GM18907 (cell line): ENCODE results near the gene DQX1.

ENCODE experiments used
- ATAC-seq: cut with Tn5 transposase; IDR thresholded peaks from one replicate; pipeline ENCODE4 v1.9.1; 2021; ENCODE audit warnings: mild to moderate bottlenecking, moderate library complexity; ENCODE audit not compliant: unreplicated experiment

DQX1 gene

DNA sequence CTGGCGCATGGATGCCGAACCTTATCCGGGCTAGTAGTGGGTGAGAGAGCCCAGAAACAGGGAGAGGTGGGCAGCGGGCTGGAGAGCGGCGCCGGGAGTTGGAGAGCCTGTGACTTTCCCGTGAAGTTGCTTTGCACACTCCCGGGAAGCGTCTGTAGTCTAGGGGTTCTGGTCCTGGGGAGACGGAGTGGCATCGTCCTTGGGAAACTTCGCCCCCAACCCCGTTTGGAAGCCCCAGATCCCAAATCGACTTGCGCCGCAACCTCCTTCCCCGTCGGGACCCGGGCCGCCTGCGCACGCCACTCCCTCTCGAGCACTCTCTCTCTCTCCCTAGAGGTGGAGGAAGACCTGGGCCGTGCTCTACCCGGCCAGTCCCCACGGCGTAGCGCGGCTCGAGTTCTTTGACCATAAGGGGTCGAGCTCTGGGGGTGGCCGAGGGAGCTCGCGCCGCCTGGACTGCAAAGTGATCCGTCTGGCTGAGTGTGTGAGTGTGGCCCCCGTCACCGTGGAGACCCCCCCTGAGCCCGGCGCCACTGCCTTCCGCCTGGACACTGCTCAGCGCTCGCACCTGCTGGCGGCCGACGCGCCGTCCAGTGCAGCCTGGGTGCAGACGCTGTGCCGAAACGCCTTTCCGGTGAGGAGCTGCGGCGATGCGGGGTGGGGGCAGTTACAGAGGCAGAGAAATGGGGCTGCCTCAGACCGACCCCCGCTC is 28.9 kb upstream of the DQX1 start:
- ATAC-seq, result peak; percentile 43

GRCh38 chr2:74553892-74554819 is 28.1 kb upstream of the DQX1 start, which contains the start of the genes DOK1 and LOXL3:
TSS of gene DOK1 (plus strand) at chr2:74554720. CDS start at chr2:74554755, 35 bp downstream.
TSS of gene LOXL3 (minus strand) at chr2:74553942. CDS start at chr2:74552634, 1,308 bp downstream.
- peak; percentile 61 for ATAC-seq

GRCh38 chr2:74552914-74553811 is 27.1 kb upstream of the DQX1 start:
- ATAC-seq, result peak; percentile 25

DNA sequence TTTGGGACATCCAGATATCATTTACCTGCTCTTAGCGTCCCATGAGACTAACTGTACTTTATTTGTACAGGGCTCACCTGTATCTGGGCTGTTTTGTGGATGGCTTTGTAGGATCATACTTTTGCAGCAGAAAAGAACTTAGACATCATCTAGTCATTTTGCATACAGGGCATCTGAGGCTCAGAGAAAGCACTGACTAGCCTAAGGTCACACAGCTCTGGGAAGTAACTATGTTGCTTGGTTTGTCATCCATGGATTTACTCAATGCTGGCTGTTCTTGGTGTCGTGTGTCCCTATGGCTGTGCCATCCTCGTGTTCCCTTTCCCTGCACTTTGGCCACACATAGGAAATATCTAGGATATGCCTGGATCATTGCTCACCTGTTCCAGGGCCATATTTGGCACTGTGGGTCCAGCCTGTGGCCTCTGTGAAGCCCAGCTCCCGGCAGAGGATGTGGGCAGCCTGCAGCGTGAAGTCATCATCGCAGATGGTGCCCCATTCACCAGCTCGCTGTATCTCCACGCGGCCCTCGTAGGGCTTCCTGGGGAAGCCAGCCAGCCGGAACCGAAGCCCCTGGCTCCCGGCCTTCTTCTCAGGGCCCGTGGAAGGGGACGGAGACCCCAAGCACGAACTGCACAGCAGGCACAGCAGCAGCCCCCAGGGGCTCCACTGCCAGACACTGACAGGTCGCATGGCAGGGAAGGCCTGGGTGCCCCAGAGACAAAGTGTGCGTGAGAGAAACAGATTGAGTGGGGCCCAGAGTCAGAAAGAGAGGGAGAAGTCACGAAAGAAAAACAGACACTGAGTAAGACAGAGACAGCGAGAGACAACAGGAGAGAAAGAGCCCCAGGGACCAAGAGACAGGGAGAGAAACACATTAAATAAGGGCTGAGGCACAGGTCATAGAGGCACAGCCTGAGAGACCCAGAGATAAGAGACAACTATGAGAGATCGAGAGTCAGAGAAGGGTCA is 26.2 kb upstream of the DQX1 start:
- peak; percentile 25 for ATAC-seq

DNA sequence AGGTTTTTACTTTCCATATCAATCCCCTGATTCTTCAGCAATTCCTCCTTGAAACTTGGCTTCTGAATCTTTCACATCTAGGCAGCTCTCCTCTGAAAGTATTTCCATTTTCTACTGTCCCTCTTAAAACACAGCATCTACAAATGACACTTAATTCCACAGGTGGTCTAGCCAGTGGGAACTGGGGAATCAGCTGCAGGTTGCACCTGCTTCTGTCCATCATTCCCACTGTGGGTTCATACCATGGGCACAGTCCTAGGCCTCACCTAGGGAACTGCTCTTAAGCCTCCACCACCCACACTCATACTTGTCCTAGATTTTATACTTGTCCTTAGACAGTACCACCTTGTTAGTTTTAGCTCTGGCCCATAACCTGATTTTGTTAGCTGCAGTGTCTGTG is 25.5 kb upstream of the DQX1 start:
- no peak for ATAC-seq

DNA sequence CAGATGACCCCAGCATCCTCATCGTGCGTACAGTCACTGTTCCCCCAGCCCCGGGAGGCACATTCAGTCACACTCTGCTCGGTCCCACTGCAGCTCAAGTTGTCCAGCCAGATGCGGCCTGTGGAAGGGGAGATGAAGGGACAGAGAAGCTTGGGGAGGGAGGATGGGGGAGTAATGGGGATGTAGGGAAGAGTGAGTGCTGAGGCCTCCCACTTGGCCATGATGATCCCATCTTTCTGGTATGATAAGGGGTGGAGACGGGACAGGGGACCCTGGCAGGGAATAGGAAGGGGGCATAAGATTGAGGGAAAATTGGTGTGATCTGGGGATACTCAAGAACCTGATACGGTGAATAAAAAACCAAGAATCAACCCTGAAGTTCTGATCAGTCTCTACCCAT is 24.2 kb upstream of the DQX1 start:
- ATAC-seq, result no peak

- no peak for ATAC-seq
Observed at GRCh38 chr2:74548900-74549826, 23.1 kb upstream of the DQX1 start.

DNA sequence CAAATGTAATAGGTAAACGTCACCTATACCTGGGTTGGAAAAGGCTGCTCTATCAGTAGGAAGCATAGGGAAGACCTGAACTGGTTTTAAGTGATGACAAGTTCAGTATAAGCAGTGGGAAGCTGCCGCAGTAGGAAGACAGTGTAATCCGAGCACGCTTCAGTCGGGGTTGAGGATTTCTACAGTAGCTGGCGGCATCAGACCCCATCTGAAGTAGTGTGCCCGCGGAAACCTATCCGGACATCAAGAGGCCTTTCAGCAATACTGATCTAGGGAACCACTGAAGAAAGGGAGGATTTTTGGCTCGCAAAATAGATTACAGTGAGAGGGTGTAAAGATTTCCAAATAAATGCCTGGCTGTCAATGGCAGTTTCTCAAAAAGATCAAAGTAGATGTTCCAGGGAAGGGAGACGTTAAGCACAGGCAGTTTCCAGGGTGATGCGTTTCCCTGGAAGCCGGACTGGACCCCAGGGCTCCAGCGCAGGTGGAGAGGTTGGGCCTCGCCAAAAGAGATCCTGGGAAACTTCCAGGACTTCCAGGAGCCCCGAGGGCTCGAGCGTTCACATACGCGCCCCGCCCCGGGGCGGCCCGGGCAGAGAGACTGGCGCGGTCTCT is 22.4 kb upstream of the DQX1 start:
- ATAC-seq, result no peak

- no peak for ATAC-seq
Observed at GRCh38 chr2:74546004-74546403, 20.0 kb upstream of the DQX1 start.

DNA sequence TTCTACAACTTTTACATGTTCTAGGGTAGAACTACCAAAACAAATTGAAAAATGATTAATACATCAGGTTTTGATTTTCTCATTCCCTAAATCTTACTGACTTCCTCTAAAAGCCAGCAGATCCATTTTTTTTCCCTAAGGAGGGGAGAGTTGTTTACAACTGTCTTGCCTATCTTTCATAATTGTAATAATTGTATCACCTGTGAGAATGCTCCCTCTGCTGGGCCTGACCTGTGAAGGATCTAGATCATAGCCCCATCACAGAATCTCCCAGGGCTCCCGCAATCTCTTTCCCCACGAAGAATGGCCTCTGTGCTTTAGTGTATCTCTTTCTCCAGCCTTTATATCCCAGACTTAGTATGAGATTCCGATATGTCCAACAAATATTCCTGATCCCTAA is 18.6 kb upstream of the DQX1 start:
- no peak for ATAC-seq

- no peak for ATAC-seq
Observed at GRCh38 chr2:74542978-74543377, 16.9 kb upstream of the DQX1 start.

DNA sequence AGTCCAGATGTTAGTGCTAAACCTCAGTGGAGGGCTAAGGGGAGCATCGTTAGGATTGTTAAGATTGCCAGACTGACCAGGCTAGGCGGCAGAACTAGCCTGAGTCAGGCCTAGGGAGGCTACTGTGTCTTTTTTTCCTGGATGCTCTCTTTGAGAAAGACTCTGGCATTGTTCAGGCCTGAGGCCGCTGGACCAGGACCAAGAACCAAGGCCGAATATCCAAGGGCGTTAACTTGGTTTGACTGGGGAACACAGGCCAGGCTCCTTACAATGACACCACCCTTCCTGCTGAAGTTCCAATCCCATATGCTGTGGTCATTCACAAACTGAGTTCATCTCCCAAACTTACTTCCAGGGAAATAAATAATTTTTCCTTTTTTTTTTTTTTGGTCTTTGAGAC is 14.3 kb upstream of the DQX1 start:
- no peak for ATAC-seq

DNA sequence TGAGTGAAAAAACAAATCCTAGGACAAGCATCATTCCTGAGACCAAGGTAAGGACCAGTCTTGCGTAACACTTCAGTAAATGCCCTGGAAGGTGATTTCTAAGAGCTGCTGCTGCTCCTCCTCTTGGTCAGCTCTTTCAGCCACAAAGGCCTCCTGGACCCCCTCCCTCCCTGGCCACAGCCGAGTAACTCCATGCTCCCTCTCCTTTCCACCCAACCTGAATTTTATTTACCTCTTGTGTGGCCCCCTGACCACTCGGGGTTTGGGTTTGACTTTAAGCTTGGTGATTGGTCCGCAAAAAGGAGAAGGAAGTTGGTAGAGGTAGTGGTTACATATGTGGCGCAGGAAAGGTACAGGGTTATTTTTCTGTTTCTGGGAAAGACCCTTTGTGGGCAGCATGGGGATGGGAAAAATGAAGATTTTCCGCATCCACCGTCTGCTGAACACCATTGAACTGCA is 12.9 kb upstream of the DQX1 start:
- peak; percentile 58 for ATAC-seq

DNA sequence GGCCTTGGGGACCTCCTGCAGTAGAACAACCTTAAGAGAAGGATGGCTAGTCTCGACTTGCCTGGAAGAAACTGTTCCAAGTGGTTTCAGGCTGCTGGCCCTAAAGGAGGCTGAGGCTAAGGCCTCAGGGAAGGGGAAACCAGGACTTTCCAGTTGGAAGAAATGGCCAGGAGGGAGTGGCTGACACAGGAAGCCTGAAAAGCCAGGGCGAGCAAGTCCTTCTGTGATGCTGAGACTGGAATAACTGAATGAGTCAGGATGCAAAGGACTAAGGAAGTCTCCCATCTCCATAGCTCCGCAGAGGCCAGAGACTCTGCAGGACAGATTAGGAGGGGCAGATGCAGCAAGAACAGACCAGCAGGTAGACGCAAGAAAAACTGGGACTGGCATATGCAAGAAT is 11.1 kb upstream of the DQX1 start:
- no peak for ATAC-seq

DNA sequence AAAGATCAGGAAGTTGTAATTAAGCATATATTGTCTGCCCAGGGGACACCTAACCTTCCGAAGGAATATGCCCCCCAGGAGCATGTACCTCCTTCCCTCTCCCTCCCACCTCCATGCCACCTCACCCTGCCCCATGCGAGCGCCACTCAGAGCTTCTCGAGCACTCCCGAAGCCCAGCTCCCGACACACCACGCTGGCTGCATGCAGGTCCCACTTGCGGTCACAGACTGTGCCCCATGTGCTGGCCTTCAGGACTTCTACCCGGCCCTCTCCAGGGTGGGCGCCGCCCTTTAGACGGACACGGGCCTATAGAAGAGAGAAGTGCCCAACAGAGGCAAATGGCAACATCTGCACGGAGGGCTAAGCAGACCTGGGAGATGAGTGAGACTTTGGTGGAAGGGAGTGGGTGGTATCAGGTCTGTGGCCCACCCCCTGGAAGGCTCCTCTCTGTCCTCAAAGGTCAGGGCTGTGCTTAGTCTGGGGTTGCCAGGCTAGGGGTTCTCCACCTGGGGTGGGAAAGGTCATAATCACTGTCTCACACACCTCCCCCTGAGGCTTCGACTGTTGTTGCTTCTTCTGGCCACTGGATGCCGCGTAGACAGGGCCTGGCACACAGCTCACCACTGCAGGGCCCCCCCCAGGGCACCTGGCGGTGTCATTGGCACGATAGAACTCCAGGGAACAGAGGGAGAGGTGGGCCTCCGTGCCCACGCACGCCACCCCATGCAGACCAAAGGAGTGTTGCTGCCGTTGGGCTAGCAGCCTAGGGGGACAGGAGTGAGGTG is 10.3 kb upstream of the DQX1 start:
- ATAC-seq, result no peak

- ATAC-seq, result no peak
Observed at GRCh38 chr2:74535440-74535965, 9.5 kb upstream of the DQX1 start.

DNA sequence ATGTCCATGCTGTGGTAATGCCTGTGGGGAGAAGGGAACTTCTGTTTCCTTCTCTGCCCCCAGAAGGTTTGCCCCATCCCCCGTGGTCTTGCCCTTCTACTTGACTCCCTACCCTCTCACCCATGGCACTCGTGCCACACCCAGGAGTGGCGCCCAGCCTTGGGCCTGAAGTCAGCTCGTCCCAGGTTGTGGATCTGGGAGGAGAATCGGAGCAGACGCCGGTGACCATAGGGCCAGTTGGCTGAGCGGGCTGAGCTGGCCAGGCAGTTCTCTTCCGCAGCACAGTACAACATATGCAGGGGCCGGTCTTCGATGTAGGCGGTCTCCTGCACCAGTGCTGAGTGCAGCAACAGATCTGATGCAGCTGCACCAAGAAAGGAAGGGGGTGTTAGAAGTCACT is 8.4 kb upstream of the DQX1 start:
- no peak for ATAC-seq
